ENCODE data around the gene HNF1A. TPM values are rescaled to one million over a fixed set of nuclear protein-coding genes. Genes with fewer than 3 reads are reported as not detected.
A peak's percentile ranks its signal among the peaks of the same experiment; 100 is the strongest.

Gene HNF1A
- polyA plus RNA-seq, 3 donors = 0.03 TPM; not detected in 2

DNA sequence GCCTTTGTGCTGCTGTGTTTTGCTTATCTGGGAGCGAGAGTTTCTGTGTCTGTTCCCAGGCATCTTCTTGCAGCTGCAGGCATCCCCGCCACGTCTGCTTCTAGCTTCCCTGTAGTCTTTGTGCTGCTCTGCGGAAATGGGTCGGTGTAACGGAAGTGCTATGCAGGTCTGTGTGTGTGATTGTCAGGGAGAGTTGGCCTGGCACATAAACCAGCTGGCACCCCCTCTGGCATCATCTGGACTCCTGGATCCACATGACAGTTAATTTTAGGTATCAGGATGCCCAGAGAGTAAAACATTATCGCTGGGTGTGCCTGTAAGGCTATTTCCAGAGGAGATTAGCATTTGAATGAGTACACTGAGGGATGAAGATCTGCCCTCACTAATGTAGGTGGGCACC is 70.1 kb downstream of the HNF1A start:
- Mint-ChIP-seq H3K4me1 (peaks cover 8% of the 10 kb centered on the region), H3K4me3 (no peak overlapping the region)
- intact Hi-C loops (cut with micrococcal nuclease) = loop anchor here in 1 of 2 donors (5.0 kb wide), 1 partner anchor 36 kb away; no protein-coding TSS in a partner anchor

DNA sequence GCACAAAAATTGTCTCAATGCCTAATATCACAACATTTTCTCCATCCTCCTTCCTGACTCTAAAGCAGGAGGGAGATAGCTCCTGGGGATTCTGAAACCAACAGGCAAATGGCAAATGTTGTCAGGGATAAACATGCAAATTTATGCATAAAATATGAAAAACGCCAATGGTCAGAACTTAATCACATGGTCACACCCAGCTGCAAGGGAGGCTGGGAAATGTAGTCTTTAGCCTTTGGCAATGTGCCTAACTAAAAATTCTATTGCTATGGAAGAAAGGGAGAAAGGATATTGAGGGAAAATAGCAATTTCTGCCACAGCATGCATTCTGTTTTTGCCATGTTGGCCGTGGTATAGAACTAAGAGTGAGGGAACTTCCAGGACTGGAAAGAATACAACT is 72.4 kb downstream of the HNF1A start:
- Histone ChIP-seq H3K27me3 (ENCODE audit: control insufficient read depth in 2 of 2, insufficient read depth in 2 of 2, low read length in 2 of 2) (no peaks in the 10 kb centered on the region), H3K36me3 (replicated peaks in 1 of 2; ENCODE audit: control insufficient read depth in 1 of 2, insufficient read depth in 2 of 2, low read length in 2 of 2) (no peaks in the 10 kb centered on the region), H3K9me3 (replicated peaks in 1 of 2; ENCODE audit: control insufficient read depth in 1 of 2, insufficient read depth in 1 of 2, low read length in 2 of 2) (peaks cover 0 to 3% of the 10 kb centered on the region in 2 donors), H3K27ac (ENCODE audit: low read depth in 1 of 2, low read length in 2 of 2) (no peak overlapping the region), H3K79me2 (ENCODE audit: insufficient read depth, low read length) (no peaks in the 10 kb centered on the region), H4K20me1 (ENCODE audit: insufficient read depth, low read length) (no peaks in the 10 kb centered on the region), H3K4me3 (replicated peaks in 1 of 3; ENCODE audit: low read depth in 2 of 3, low read length in 3 of 3) (no peak overlapping the region), H2AFZ (ENCODE audit: insufficient read depth, low read depth, low read length, poor library complexity, severe bottlenecking) (no peak overlapping the region), H3K9ac (ENCODE audit: insufficient read depth, low read length, poor library complexity, severe bottlenecking) (no peak overlapping the region), H3K4me2 (replicated peaks; ENCODE audit: extremely low read depth, low read length, poor library complexity, severe bottlenecking) (no peak overlapping the region), H3K4me1 (ENCODE audit: control insufficient read depth in 1 of 2, insufficient read depth in 2 of 2, low read length in 2 of 2) (no peaks in the 10 kb centered on the region)
- peaks cover 2% of the 10 kb centered on the region for H3K4me1 Mint-ChIP-seq
- H3K27ac Mint-ChIP-seq = no peak overlapping the region
- no peaks in the 10 kb centered on the region for H3K36me3 Mint-ChIP-seq
- H3K27me3 Mint-ChIP-seq (ENCODE audit: low read depth in 3 of 3) = peaks cover 2 to 7% (median 6%) of the 10 kb centered on the region in 3 donors
- TF ChIP-seq, protein P1, sequence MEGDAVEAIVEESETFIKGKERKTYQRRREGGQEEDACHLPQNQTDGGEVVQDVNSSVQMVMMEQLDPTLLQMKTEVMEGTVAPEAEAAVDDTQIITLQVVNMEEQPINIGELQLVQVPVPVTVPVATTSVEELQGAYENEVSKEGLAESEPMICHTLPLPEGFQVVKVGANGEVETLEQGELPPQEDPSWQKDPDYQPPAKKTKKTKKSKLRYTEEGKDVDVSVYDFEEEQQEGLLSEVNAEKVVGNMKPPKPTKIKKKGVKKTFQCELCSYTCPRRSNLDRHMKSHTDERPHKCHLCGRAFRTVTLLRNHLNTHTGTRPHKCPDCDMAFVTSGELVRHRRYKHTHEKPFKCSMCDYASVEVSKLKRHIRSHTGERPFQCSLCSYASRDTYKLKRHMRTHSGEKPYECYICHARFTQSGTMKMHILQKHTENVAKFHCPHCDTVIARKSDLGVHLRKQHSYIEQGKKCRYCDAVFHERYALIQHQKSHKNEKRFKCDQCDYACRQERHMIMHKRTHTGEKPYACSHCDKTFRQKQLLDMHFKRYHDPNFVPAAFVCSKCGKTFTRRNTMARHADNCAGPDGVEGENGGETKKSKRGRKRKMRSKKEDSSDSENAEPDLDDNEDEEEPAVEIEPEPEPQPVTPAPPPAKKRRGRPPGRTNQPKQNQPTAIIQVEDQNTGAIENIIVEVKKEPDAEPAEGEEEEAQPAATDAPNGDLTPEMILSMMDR (IDR thresholded peaks at IDR 0.05) = no peak
- DNase-seq = no peak
- no peak overlapping the region for H3K4me3 Mint-ChIP-seq
- intact Hi-C loops (cut with micrococcal nuclease) = no loop called here
- WGBS (ENCODE audit: insufficient coverage) = no CpG with 5 or more reads among the region's 2 CpGs
- H3K9me3 Mint-ChIP-seq = peaks cover 8 to 20% (median 12%) of the 10 kb centered on the region in 7 donors

More for the DNA sequence above, 70.1 kb downstream of the HNF1A start:
- TF ChIP-seq, protein P1 (IDR thresholded peaks at IDR 0.05) = no peak
- peaks cover 6 to 15% (median 13%) of the 10 kb centered on the region in 3 donors for H3K27me3 Mint-ChIP-seq (ENCODE audit: low read depth in 3 of 3)
- Histone ChIP-seq H3K79me2 (ENCODE audit: insufficient read depth, low read length) (no peaks in the 10 kb centered on the region), H3K9me3 (replicated peaks in 1 of 2; ENCODE audit: control insufficient read depth in 1 of 2, insufficient read depth in 1 of 2, low read length in 2 of 2) (peaks cover 0 to 3% of the 10 kb centered on the region in 2 donors), H3K27me3 (ENCODE audit: control insufficient read depth in 2 of 2, insufficient read depth in 2 of 2, low read length in 2 of 2) (no peaks in the 10 kb centered on the region), H3K9ac (ENCODE audit: insufficient read depth, low read length, poor library complexity, severe bottlenecking) (no peak overlapping the region), H3K4me2 (replicated peaks; ENCODE audit: extremely low read depth, low read length, poor library complexity, severe bottlenecking) (no peak overlapping the region), H2AFZ (ENCODE audit: insufficient read depth, low read depth, low read length, poor library complexity, severe bottlenecking) (peak overlapping the region; percentile 5), H3K27ac (ENCODE audit: low read depth in 1 of 2, low read length in 2 of 2) (no peak overlapping the region), H3K4me1 (ENCODE audit: control insufficient read depth in 1 of 2, insufficient read depth in 2 of 2, low read length in 2 of 2) (no peaks in the 10 kb centered on the region), H3K36me3 (replicated peaks in 1 of 2; ENCODE audit: control insufficient read depth in 1 of 2, insufficient read depth in 2 of 2, low read length in 2 of 2) (no peaks in the 10 kb centered on the region), H3K4me3 (replicated peaks in 1 of 3; ENCODE audit: low read depth in 2 of 3, low read length in 3 of 3) (no peak overlapping the region), H4K20me1 (ENCODE audit: insufficient read depth, low read length) (no peaks in the 10 kb centered on the region)
- H3K36me3 Mint-ChIP-seq = no peaks in the 10 kb centered on the region
- peaks cover 8 to 20% (median 12%) of the 10 kb centered on the region in 7 donors for H3K9me3 Mint-ChIP-seq
- no peak for DNase-seq
- peak overlapping the region in 2 of 7 donors; percentile 27 to 37 for H3K27ac Mint-ChIP-seq
- 89% methylated on average over 6 of the region's 7 CpGs for WGBS (ENCODE audit: insufficient coverage)

Other genes with a start within 250 kb of the HNF1A start
- 10 to 100 TPM; 14.5 to 18.6 (median 18.5) TPM for gene SPPL3, start 74.2 kb upstream of the HNF1A start, polyA plus RNA-seq
- 10 to 100 TPM in 1 of 3 donors, 1 to 10 TPM in 2; 7.2 to 10.9 (median 9.6) TPM for gene C12orf43, start 37.9 kb downstream of the HNF1A start, polyA plus RNA-seq
- 10 to 100 TPM in 2 of 3 donors, 1 to 10 TPM in 1; 9.9 to 14.9 (median 13.4) TPM for gene OASL, start 60.7 kb downstream of the HNF1A start, polyA plus RNA-seq
- gene P2RX7, start 154.3 kb downstream of the HNF1A start, polyA plus RNA-seq = 10 to 100 TPM; 12.3 to 66.3 (median 20.5) TPM
- gene P2RX4, start 231.6 kb downstream of the HNF1A start, polyA plus RNA-seq = 10 to 100 TPM; 61.8 to 87.7 (median 74.7) TPM

Data from CD14-positive monocyte (primary cell).